H1 (cell line): ENCODE results near the gene MYPOP. TPM values are rescaled to one million over a fixed set of nuclear protein-coding genes. Genes with fewer than 3 reads are reported as not detected.

Source experiments
- ASH2L ChIP-seq: fragments of 200-600, 300-600 bp; sonication (generic); IDR thresholded peaks from one replicate; pipeline ENCODE4 v1.7.1; 2017; ENCODE audit warnings: low read length
- BRCA1 ChIP-seq: IDR thresholded peaks from 2 replicates; pipeline ENCODE4 v1.6.1; 2012; ENCODE audit warnings: low read depth, low read length, improper control_type of control experiment
- CBX8 ChIP-seq: fragments of 300-800, 300-1000 bp; sonication (generic); IDR thresholded peaks from 2 replicates; pipeline ENCODE4 v1.7.1; 2016; ENCODE audit warnings: low read depth, low read length, borderline replicate concordance
- EGR1 ChIP-seq: IDR thresholded peaks from 2 replicates; pipeline ENCODE4 v1.6.1; 2011; ENCODE audit warnings: low read depth, low read length, borderline replicate concordance
- NANOG ChIP-seq: IDR thresholded peaks from 2 replicates; pipeline ENCODE4 v1.6.1; 2011; ENCODE audit warnings: low read length, low read depth, mild to moderate bottlenecking, inconsistent platforms; ENCODE audit not compliant: insufficient read depth, poor library complexity, severe bottlenecking
- RFX5 ChIP-seq: IDR thresholded peaks from 2 replicates; pipeline ENCODE4 v1.6.1; 2011; ENCODE audit warnings: low read depth, low read length, improper control_type of control experiment, borderline replicate concordance
- RXRA ChIP-seq: IDR thresholded peaks from 2 replicates; pipeline ENCODE4 v1.6.1; 2011; ENCODE audit warnings: low read depth, mild to moderate bottlenecking, low read length, moderate library complexity; ENCODE audit not compliant: insufficient read depth
- YY1 ChIP-seq: IDR thresholded peaks from 2 replicates; pipeline ENCODE4 v1.6.1; 2011; ENCODE audit warnings: low read depth, mild to moderate bottlenecking, low read length
- polyA plus RNA-seq, 7 experiments: library from polyadenylated mRNA; depleted of rRNA in 3 of 7; stranded (reverse) in 5 of 7; unstranded in 2 of 7; fragments of >200 nt in 5 of 7; fragments of 200-250 nt in 2 of 7; gene quantifications; 1 replicate in 5 of 7; 2 replicates in 1 of 7; 4 replicates in 1 of 7; pipeline versions ENCODE4 v1.2.1 to v1.2.3, GENCODE V29; 2011 to 2013; ENCODE audit warnings: missing spikeins in 2 of 7, mixed read lengths in 2 of 7
- total RNA-seq: library from RNA; stranded (reverse); fragmentation: NEBNext Ultra II Directional; extraction: Animal tissue kit (Norgen Biotek cat#: 25700); gene quantifications from 2 replicates; pipeline ENCODE4 v1.2.1, GENCODE V29; 2021

The MYPOP gene
- total and polyA plus RNA-seq, 2 of the 8 experiments (the other 6 are each of a cell fraction or from before 2014, with no cell fraction given): 3.2 to 11.1 TPM

DNA sequence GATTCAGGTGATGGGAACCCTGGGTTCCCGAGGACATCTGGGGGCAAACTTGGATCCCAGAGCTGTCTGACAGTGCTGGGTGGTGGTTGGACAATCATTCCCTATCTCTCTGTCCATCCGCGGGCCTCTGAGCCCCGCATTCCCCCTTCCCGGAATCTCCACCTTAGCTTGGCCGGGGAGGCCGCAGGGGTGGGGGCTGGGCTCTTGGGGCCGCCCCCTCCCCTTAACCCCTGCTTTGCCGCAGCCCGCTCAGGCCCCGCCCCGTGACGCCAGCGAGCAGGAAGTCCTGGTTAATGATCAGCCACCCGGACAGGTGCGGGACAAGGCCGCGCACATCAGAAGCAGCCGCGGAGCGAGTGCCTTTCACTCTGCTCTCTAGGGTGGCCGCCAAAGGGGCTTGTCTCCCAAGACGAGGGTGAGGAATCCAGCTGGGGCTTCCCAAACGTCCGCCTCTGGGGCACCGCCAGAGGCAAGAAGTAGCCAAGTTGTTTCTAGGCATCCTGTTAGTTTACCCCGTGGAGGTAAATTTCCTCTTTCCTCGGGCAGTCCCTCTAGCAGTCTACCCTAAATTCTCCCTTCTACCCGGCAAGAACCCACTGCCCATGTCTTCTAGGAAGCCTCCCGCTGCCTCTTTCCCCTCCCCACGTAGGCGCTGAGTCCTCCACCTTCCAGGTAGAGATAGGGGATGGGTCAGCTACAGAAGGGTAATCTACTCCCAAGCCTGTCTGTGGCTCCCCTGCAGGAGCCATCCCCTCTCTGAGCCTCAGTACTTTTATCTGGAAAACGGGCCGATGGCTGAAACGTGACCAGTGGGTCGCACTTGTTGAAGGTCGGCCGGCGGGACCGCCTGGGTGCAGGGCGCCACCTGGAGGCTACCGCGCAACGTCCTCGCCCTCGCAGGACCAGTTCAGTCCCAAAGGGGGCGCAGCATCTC lies 19.5 kb downstream of the MYPOP start (continued):
- TF ChIP-seq EGR1 (0 out of 2 replicates have a peak, but pooled peaks have one; percentile 44), NANOG (peak; percentile 45), YY1 (peak; percentile 62; the same call in 1 of the 2 replicates), RFX5 (no peak), BRCA1 (no peak), RXRA (no peak), CBX8 (no peak), ASH2L (peak; percentile 54)
